ENCODE data around the gene BUB3. TPM values are rescaled to one million over a fixed set of nuclear protein-coding genes. Genes with fewer than 3 reads are reported as not detected.

Gene BUB3
- total and polyA plus RNA-seq, 2 of the 13 experiments (the other 11 are each of a cell fraction or from before 2014, with no cell fraction given), result 174 to 188 TPM

DNA sequence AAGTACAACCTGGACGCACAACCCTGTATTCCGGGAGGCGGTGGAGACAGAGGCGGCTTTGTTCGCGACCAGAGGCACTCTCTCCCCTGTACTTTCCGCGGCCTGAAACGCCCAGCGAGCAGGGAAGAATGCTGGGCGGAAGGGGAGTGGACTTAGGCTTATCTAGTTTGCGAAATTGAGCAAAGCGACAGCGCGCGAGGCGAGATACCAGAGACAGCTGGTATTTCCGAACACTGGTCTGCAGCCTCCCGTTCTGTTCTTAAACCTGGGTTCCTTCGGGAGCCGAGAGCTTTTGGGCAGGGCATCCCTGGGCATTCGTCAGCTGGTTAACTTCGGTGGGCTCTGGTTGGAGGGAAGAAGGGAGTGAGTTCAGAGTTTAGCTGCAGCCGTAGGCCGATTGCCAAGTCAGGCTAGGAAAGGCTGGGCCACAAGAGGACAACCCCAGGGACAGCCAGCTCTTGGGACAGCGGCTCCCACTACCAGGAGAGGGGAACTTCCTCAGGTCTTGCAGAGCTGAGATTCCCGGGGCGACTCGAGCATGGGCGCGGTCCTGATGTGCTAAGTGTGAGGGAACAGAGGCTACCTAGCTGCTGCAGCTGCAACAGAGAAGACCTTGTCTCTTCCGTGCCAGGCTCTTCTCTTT, 14.6 kb upstream of the BUB3 start (continued):
- no peak for TF ChIP-seq ZFP82 (CRISPR knock-in tag; IDR thresholded peaks at IDR 0.05; ENCODE audit: borderline replicate concordance)
- TF ChIP-seq SALL1 (CRISPR knock-in tag; IDR thresholded peaks at IDR 0.05), result peak; percentile 78
- TF ChIP-seq ZC3H13 (CRISPR knock-in tag; IDR thresholded peaks at IDR 0.05), result no peak
- TF ChIP-seq, protein P1, sequence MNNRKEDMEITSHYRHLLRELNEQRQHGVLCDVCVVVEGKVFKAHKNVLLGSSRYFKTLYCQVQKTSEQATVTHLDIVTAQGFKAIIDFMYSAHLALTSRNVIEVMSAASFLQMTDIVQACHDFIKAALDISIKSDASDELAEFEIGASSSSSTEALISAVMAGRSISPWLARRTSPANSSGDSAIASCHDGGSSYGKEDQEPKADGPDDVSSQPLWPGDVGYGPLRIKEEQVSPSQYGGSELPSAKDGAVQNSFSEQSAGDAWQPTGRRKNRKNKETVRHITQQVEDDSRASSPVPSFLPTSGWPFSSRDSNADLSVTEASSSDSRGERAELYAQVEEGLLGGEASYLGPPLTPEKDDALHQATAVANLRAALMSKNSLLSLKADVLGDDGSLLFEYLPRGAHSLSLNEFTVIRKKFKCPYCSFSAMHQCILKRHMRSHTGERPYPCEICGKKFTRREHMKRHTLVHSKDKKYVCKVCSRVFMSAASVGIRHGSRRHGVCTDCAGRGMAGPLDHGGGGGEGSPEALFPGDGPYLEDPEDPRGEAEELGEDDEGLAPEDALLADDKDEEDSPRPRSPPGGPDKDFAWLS (CRISPR knock-in tag; IDR thresholded peaks at IDR 0.05; ENCODE audit: borderline replicate concordance), result no peak
- TF ChIP-seq, protein P2, sequence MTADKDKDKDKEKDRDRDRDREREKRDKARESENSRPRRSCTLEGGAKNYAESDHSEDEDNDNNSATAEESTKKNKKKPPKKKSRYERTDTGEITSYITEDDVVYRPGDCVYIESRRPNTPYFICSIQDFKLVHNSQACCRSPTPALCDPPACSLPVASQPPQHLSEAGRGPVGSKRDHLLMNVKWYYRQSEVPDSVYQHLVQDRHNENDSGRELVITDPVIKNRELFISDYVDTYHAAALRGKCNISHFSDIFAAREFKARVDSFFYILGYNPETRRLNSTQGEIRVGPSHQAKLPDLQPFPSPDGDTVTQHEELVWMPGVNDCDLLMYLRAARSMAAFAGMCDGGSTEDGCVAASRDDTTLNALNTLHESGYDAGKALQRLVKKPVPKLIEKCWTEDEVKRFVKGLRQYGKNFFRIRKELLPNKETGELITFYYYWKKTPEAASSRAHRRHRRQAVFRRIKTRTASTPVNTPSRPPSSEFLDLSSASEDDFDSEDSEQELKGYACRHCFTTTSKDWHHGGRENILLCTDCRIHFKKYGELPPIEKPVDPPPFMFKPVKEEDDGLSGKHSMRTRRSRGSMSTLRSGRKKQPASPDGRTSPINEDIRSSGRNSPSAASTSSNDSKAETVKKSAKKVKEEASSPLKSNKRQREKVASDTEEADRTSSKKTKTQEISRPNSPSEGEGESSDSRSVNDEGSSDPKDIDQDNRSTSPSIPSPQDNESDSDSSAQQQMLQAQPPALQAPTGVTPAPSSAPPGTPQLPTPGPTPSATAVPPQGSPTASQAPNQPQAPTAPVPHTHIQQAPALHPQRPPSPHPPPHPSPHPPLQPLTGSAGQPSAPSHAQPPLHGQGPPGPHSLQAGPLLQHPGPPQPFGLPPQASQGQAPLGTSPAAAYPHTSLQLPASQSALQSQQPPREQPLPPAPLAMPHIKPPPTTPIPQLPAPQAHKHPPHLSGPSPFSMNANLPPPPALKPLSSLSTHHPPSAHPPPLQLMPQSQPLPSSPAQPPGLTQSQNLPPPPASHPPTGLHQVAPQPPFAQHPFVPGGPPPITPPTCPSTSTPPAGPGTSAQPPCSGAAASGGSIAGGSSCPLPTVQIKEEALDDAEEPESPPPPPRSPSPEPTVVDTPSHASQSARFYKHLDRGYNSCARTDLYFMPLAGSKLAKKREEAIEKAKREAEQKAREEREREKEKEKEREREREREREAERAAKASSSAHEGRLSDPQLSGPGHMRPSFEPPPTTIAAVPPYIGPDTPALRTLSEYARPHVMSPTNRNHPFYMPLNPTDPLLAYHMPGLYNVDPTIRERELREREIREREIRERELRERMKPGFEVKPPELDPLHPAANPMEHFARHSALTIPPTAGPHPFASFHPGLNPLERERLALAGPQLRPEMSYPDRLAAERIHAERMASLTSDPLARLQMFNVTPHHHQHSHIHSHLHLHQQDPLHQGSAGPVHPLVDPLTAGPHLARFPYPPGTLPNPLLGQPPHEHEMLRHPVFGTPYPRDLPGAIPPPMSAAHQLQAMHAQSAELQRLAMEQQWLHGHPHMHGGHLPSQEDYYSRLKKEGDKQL (CRISPR knock-in tag; IDR thresholded peaks at IDR 0.05; ENCODE audit: low read depth), result 0 out of 2 replicates have a peak, but pooled peaks have one; percentile 26
- no peak; the same call in none of the 2 replicates for TF ChIP-seq CCDC6 (CRISPR knock-in tag; IDR thresholded peaks at IDR 0.05)
- no peak for TF ChIP-seq TBL1XR1 (IDR thresholded peaks at IDR 0.05; ENCODE audit: borderline replicate concordance, low read length, partially characterized antibody)
- no peak for TF ChIP-seq HNRNPL (IDR thresholded peaks at IDR 0.05; ENCODE audit: low read depth, low read length)
- 0 out of 2 replicates have a peak, but pooled peaks have one; percentile 42 for TF ChIP-seq TSC22D2 (CRISPR knock-in tag; IDR thresholded peaks at IDR 0.05; ENCODE audit: borderline replicate concordance)
- TF ChIP-seq ZNF891 (CRISPR knock-in tag; IDR thresholded peaks at IDR 0.05), result peak; percentile 65
- TF ChIP-seq MIXL1 (CRISPR knock-in tag; IDR thresholded peaks at IDR 0.05), result peak; percentile 51
- TF ChIP-seq DR1 (CRISPR knock-in tag; IDR thresholded peaks at IDR 0.05), result no peak
- TF ChIP-seq CBX5 (CRISPR knock-in tag; IDR thresholded peaks at IDR 0.05; ENCODE audit: borderline replicate concordance), result peak; percentile 77
- TF ChIP-seq NFYB (CRISPR knock-in tag; IDR thresholded peaks at IDR 0.05), result no peak
- 0 out of 2 replicates have a peak, but pooled peaks have one; percentile 53 for TF ChIP-seq DPF2 (CRISPR knock-in tag; IDR thresholded peaks at IDR 0.05; ENCODE audit: borderline replicate concordance, low read depth)
- no peak for TF ChIP-seq CREB1 (IDR thresholded peaks at IDR 0.05)
- TF ChIP-seq CREB1 (CRISPR knock-in tag; IDR thresholded peaks at IDR 0.05), result peak; percentile 35; the same call in 1 of the 2 replicates
- TF ChIP-seq RFXAP (CRISPR knock-in tag; IDR thresholded peaks at IDR 0.05; ENCODE audit: borderline replicate concordance), result no peak
- TF ChIP-seq, protein P3, sequence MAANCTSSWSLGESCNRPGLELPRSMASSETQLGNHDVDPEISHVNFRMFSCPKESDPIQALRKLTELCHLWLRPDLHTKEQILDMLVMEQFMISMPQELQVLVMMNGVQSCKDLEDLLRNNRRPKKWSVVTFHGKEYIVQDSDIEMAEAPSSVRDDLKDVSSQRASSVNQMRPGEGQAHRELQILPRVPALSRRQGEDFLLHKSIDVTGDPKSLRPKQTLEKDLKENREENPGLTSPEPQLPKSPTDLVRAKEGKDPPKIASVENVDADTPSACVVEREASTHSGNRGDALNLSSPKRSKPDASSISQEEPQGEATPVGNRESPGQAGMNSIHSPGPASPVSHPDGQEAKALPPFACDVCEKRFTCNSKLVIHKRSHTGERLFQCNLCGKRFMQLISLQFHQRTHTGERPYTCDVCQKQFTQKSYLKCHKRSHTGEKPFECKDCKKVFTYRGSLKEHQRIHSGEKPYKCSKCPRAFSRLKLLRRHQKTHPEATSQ (CRISPR knock-in tag; IDR thresholded peaks at IDR 0.05; ENCODE audit: borderline replicate concordance), result 0 out of 2 replicates have a peak, but pooled peaks have one; percentile 47
- TF ChIP-seq HNF4A (CRISPR knock-in tag; IDR thresholded peaks at IDR 0.05), result peak; percentile 77

Measured in HepG2 (cell line).